Measurements from ENCODE around the gene RPUSD3. TPM values are rescaled to one million over a fixed set of nuclear protein-coding genes. Genes with fewer than 3 reads are reported as not detected.
A peak's percentile ranks its signal among the peaks of the same experiment; 100 is the strongest.

Gene RPUSD3
- total RNA-seq, 4 donors from 2014 or later, result 33.0 to 48.1 (median 45.0) TPM

DNA sequence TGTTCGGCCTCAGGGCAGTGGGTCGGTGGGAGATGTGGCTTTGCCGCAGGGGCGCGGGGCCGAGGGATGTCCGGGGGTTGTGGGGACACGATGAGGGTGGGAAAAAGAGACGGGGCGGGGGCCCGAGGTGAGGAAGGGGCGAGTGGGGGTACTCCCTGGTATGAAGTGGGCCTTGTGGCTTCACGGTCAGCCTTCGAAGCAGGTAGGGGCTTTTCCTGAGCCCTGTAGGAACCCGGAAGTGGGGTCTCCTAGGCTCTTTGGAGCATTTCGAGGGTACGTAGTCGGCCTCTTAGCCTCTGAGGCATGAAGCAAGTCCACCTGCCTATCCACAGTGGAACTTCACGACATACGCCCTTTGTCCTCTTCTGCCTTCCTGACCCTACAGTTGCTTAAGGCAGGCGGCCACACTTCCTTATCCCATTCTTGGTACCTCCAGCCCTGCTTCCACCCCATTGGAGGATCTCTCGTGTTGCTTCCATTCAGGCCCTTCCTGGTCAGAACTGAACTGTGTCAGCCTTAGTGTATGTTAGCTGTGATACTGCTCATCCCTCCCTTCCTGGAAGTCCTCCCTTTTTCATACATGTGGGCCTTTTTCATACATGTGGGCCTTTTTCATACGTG is 50.5 kb downstream of the RPUSD3 start:
- H3K27me3 ChIP-seq, result no peaks in the 10 kb centered on the region
- H3K9me3 ChIP-seq, result no peaks in the 10 kb centered on the region
- no peak for DNase-seq (ENCODE audit: extremely low spot score)
- peaks cover 22 to 62% (median 50%) of the 10 kb centered on the region in 4 donors for H3K4me1 ChIP-seq
- intact Hi-C loops (cut with DNase I), result loop anchor here (5.0 kb wide), 2 partner anchors 41 to 76 kb away; no protein-coding TSS in a partner anchor
- peak overlapping the region; percentile 94 to 98 (median 97) for H3K27ac ChIP-seq (replicated peaks in 1 of 4)
- TF ChIP-seq EP300 (IDR thresholded peaks at IDR 0.05), result no peak
- TF ChIP-seq POLR2AphosphoS5 (IDR thresholded peaks at IDR 0.05), result no peak
- peak; percentile 70 for TF ChIP-seq POLR2A (IDR thresholded peaks at IDR 0.05; ENCODE audit: low read depth)
- TF ChIP-seq CTCF (IDR thresholded peaks at IDR 0.05), result no peak
- 0% methylated on average over 21 of the region's 23 CpGs for WGBS
- peaks cover 22 to 56% (median 43%) of the 10 kb centered on the region in 4 donors for H3K36me3 ChIP-seq
- H3K4me3 ChIP-seq, result peak overlapping the region; percentile 74 to 96 (median 92)

DNA sequence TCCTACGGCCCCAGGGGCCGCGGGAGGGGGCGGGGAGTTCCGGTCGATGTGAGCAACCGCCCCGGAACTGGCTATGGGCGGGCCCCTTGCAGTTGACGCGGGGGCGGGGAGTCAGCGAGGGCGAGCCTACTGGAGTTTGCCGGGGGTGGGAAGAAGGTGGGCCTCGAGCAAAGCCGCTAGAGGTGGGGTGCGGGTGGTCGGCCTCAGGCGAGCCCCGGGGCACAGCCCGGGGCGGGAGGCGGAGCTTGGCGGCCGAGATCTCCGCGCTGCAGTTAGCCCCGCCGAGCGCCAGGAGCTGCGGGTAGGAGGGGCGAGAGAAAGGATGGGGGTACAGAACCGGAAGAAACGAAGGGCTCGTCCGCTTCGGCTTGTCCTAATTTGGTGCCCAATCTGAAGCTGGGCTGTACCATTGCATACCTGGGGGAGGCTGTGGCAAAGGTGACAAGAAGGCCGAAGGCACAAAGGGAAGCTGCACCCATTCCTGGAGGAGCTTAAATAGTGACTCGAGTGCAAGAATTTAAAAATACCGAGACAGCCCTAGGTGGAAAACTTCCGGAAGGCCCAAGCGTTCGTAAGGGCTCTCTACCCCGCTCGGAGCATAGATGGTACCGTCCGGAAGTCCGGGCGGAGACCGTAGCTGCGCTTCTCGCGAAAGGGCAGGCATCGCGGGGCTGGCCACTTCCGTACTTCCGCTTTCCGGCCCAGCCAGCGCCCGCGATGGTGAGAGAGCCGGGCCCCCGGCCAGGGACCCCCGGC is 51.2 kb downstream of the RPUSD3 start, which contains the start of the genes ARPC4 and TADA3:
ARPC4 (plus strand) TSS at position 678 of the 756 bp plus-strand sequence; CDS start at position 718, 40 bp downstream.
TADA3 (minus strand) TSS at position 69 of the 756 bp plus-strand sequence. CDS start 1,007 bp downstream, outside the sequence.
- H3K27me3 ChIP-seq, result no peaks in the 10 kb centered on the region
- H3K36me3 ChIP-seq, result peaks cover 20 to 56% (median 39%) of the 10 kb centered on the region in 4 donors
- 0% methylated on average over 14 of the region's 65 CpGs for WGBS
- H3K4me1 ChIP-seq, result peaks cover 22 to 61% (median 50%) of the 10 kb centered on the region in 4 donors
- DNase-seq (ENCODE audit: extremely low spot score), result peak; percentile 98
- H3K27ac ChIP-seq (replicated peaks in 1 of 4), result peak within 1 kb of the TSS; percentile 94 to 98 (median 97)
- H3K9me3 ChIP-seq, result no peaks in the 10 kb centered on the region
- TF ChIP-seq CTCF (IDR thresholded peaks at IDR 0.05) (peak in 2 of 3 experiments; percentile 22 to 26), POLR2AphosphoS5 (IDR thresholded peaks at IDR 0.05) (peak; percentile 79 to 89), EP300 (IDR thresholded peaks at IDR 0.05) (no peak)
- intact Hi-C loops (cut with DNase I), result loop anchor here (5.0 kb wide), 2 partner anchors 40 to 75 kb away; no protein-coding TSS in a partner anchor
- peak within 1 kb of the TSS; percentile 74 to 96 (median 92) for H3K4me3 ChIP-seq

GRCh38 chr3:9791790-9792404 is 51.9 kb downstream of the RPUSD3 start:
- Histone ChIP-seq H3K27ac (replicated peaks in 1 of 4) (peak overlapping the region; percentile 94 to 98 (median 97)), H3K4me3 (peak overlapping the region; percentile 74 to 96 (median 92)), H3K9me3 (no peaks in the 10 kb centered on the region), H3K4me1 (peaks cover 22 to 54% (median 50%) of the 10 kb centered on the region in 4 donors), H3K27me3 (no peaks in the 10 kb centered on the region), H3K36me3 (peaks cover 22 to 58% (median 39%) of the 10 kb centered on the region in 4 donors)
- DNase-seq (ENCODE audit: extremely low spot score), result no peak
- TF ChIP-seq CTCF (IDR thresholded peaks at IDR 0.05) (no peak), EP300 (IDR thresholded peaks at IDR 0.05) (no peak), POLR2A (IDR thresholded peaks at IDR 0.05; ENCODE audit: low read depth) (no peak), POLR2AphosphoS5 (IDR thresholded peaks at IDR 0.05) (no peak)
- 16% methylated on average over 12 of the region's 14 CpGs for WGBS
- intact Hi-C loops (cut with DNase I), result loop anchor here (2.0 to 5.0 kb wide), 3 partner anchors 17 to 75 kb away; no protein-coding TSS in a partner anchor

DNA sequence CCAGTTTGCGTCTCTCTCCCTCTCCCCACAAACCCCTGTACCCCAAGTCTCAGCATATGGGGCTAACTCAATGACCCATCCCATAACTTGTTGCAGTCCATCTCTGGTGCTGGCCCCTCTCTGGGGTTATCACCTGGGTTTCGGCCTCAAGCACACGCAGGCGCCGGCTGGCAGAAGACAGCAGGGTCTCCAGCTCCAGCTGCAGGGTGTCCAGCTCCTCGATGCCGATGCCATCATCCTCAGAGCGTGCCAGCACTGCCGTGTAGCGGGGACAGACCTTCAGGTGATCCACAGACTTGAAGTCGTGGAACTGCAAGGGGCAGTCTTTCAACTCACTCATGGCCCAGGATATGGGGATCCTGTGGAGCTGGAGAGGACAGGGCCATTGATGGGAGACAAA is 52.7 kb downstream of the RPUSD3 start:
- peaks cover 23 to 64% (median 43%) of the 10 kb centered on the region in 4 donors for H3K36me3 ChIP-seq
- H3K9me3 ChIP-seq, result no peaks in the 10 kb centered on the region
- H3K27me3 ChIP-seq, result no peaks in the 10 kb centered on the region
- H3K4me3 ChIP-seq, result no peak overlapping the region
- TF ChIP-seq CTCF (IDR thresholded peaks at IDR 0.05), result no peak
- TF ChIP-seq EP300 (IDR thresholded peaks at IDR 0.05), result no peak
- TF ChIP-seq POLR2AphosphoS5 (IDR thresholded peaks at IDR 0.05), result no peak
- no peak for TF ChIP-seq POLR2A (IDR thresholded peaks at IDR 0.05; ENCODE audit: low read depth)
- peaks cover 22 to 46% (median 45%) of the 10 kb centered on the region in 4 donors for H3K4me1 ChIP-seq
- 98% methylated on average over 5 of the region's 11 CpGs for WGBS
- peak overlapping the region; percentile 94 to 98 (median 97) for H3K27ac ChIP-seq (replicated peaks in 1 of 4)
- DNase-seq (ENCODE audit: extremely low spot score), result no peak
- intact Hi-C loops (cut with DNase I), result loop anchor here (2.0 to 5.0 kb wide), 3 partner anchors 16 to 74 kb away; no protein-coding TSS in a partner anchor
